GM12872 (cell line): ENCODE measurements around the gene ZNF576.

Source experiments
- TF ChIP-seq, protein P1 (sequence below): IDR thresholded peaks from 3 replicates; pipeline ENCODE4 v1.5.1; 2011; ENCODE audit warnings: low read depth, mild to moderate bottlenecking, low read length, moderate library complexity; ENCODE audit not compliant: insufficient read depth

The ZNF576 gene

DNA sequence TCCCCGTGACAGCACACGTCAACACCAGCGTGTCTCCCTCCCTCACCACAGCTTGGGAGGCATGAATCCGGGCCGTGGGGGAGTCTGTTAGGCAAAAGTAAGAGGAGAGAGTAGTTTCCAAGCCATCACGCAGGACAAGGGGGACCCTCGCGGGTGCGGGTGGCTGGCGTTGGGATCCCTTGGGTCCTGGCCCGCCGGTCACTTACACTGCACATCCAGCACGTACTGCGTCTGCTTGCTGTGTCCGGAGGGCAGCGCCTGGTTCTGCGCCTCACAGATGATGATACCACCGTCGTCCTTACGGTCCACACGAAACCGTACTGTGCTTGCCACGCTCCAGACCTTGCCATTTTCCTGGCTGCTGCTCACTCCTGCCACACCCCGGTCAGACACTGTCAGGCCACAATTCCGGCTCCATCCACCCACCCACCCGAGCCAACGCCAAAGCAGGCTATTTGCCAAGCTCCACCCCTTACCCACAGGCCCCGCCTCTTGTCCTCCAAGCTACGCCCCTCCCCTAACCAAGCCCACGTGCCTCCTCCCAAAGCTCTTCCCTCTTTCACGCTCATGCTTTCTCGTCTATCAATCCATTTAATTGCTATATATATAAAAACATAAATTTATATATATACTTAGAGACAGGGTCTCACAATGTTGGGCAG, 29.7 kb downstream of the ZNF576 start:
- TF ChIP-seq, protein P1, sequence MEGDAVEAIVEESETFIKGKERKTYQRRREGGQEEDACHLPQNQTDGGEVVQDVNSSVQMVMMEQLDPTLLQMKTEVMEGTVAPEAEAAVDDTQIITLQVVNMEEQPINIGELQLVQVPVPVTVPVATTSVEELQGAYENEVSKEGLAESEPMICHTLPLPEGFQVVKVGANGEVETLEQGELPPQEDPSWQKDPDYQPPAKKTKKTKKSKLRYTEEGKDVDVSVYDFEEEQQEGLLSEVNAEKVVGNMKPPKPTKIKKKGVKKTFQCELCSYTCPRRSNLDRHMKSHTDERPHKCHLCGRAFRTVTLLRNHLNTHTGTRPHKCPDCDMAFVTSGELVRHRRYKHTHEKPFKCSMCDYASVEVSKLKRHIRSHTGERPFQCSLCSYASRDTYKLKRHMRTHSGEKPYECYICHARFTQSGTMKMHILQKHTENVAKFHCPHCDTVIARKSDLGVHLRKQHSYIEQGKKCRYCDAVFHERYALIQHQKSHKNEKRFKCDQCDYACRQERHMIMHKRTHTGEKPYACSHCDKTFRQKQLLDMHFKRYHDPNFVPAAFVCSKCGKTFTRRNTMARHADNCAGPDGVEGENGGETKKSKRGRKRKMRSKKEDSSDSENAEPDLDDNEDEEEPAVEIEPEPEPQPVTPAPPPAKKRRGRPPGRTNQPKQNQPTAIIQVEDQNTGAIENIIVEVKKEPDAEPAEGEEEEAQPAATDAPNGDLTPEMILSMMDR = no peak

DNA sequence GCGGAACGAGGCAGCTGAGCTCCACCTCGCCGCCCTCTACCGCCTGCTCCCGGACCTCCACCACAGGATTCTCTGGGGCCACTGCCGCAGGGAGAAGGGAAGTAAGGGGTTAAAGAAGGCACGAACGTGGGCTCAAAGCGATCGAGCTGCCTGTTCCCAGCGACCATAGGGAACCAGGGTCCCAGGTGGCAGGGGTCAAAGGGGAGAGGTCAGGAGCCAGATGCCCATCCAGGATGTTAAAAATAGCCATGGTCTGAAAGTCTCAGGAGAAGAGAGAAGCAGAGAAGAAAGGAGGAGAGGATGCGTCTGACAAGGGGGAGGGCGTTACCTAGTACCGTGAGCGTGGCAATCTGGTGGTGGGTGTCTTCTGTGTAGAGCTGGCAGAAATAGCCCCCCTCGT, 30.4 kb downstream of the ZNF576 start:
- TF ChIP-seq, protein P1 = no peak

DNA sequence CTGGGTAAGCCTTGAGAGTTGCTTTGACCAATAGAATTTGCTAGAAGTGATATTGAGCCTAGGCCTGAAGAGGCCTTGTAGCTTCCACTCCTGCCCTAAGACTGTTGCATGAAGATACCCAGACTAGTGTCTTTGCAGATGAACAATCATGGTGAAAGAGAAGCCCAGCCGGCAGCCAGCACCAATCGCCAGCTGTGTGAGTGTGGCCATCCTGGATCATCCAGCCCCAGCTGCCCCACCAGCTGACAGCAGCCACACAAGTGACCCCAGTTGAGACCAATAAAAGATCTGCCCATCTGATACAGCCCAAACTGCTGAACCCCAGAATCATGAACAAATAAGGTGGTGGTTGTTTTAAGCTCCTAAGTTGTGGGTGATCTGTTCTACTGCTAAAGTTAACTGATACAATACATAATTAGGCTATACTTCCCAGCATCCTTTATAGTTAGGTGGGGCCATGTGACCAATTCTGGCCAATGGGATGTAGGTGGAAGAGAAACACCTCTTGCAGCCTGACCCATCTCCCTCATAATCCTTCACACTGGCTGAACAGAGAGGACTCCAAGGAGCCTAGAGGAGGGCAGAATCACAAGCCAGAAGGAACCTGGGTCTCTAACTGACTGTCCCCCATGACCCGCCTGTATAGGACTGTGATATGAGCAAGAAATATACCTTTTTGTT, 32.4 kb downstream of the ZNF576 start:
- TF ChIP-seq, protein P1 = no peak

DNA sequence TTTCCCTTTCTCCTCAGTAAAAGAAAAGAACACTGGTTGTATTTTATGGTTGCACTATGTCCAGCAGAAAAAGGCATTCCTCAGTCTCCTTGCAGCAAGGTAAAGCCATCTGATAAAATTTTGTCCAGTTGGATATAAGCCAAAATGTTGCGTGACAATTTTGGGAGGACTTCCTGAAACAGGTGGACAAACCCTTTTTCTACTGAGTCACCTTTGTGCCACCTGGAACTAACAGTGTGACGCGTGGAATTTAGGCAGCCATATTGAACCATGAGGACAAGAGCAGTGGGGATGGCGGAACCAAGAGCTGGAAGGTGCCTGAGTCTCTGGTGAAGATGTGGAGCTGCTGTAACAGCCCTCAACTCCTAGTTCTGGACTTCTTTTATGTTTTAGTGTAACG, 35.1 kb downstream of the ZNF576 start:
- TF ChIP-seq, protein P1 = no peak

DNA sequence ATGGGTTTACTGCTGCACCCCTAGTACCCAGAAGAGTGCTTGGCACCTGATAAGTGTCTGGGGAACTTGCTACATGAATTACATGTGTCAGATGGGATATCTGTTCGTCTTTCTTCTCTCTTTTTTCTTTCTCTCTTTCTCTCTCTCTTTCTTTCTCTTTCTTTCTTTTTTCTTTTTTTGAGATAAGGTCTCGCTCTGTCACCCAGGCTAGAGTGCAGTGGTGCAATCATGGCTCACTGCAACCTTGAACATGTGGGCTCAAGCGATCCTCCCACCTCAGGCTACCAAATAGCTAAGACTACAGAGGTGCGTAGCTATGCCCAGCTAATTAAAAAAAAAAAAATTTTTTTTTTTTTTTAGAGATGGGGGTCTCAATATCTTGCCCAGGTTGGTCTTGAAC, 37.1 kb downstream of the ZNF576 start:
- TF ChIP-seq, protein P1 = no peak

DNA sequence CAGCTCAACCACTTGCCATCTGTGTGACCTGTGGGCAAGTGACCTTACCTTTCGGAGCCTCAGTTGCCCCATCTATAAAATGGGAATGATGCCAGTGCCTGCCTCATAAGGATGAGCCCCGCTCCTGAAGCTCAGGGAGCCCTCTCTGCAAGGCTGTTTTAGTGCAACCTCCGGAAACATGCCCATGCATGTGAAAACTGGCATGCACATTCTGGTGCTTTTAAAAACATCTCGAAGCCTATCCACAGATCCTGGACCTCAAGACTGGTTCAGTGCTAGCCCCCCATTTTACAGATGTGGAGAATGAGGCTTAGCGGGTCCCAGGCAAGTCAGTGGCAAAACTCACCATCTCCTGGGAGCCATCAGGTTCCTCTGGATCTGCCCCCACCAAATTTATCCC, 37.7 kb downstream of the ZNF576 start:
- TF ChIP-seq, protein P1 = no peak

DNA sequence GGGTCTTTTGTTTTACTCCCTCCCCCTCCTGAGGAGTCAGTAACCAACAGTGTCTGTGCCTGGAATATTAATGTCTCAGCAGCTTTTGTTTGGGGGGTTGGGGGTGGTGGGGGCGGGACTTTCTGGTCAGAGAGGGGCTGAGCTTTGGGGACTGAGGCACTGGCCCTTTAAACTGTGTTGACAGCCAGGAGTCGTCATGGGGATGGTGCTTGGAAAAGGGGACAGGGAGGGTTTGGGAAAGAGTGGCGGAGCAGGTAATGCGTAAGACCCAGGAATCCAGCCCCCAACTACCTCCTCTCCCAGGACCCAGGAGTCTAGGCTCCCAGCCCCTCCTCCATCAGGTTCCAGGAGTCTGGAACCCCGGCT, 38.1 kb downstream of the ZNF576 start:
- TF ChIP-seq, protein P1 = no peak
